ENCODE data around the gene SEMA3E.
"Not testable (repeated sequence)": the region's sequence is repeated elsewhere in the genome, so short reads cannot be mapped to it uniquely, and the experiment has no call there.

Gene SEMA3E

GRCh38 chr7:83559887-83560286, 89.1 kb downstream of the SEMA3E start:
- DNase-seq (ENCODE audit: low read depth, low spot score), result no peak

GRCh38 chr7:83552556-83552955, 96.4 kb downstream of the SEMA3E start:
- DNase-seq (ENCODE audit: low read depth, low spot score), result not testable (repeated sequence)

DNA sequence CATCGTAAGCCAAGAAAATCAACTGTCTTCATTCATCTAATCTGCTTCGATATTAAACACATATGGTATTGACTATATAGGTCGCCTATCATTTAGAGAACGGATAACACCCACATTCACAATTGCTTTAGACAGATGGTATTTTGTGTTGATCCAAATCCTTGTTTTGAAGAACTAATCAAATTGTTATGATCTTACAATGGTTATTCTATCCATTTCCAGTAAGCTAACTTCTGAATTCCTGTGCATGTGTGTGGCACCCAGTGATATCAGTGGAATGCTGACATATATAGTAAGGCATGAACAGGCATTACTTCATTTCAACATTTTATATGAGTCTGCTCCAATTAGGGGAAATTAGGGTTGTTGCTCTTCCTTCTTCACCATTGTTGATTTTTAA, 98.8 kb downstream of the SEMA3E start:
- no peak for DNase-seq (ENCODE audit: low read depth, low spot score)

GRCh38 chr7:83548250-83548649, 100.7 kb downstream of the SEMA3E start:
- no peak for DNase-seq (ENCODE audit: low read depth, low spot score)

DNA sequence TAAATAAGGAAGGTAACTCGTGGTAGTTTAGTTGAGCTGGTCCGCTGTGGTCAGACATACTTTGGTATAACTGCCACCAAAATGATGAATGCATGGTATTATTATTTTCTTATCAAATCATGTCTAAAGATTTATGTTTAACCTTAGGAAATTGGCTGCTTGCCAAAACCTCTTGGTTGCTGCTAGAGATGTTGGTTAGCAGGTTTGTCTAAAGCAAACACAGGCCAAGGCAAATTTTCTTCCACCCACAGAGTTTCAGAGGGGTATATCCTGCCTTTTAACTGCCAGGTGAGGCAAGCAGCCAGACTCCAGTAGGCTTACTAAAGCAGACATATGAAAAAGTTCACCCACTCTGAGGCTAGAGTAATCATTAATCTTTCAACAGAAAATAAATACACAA, 101.4 kb downstream of the SEMA3E start:
- no peak for DNase-seq (ENCODE audit: low read depth, low spot score)

- no peak for DNase-seq (ENCODE audit: low read depth, low spot score)
These were observed 102.4 kb downstream of the SEMA3E start for GRCh38 chr7:83546586-83546985.

GRCh38 chr7:83541187-83541960, 107.6 kb downstream of the SEMA3E start:
- no peak for DNase-seq (ENCODE audit: low read depth, low spot score)

- no peak for DNase-seq (ENCODE audit: low read depth, low spot score)
These were observed 114.5 kb downstream of the SEMA3E start for GRCh38 chr7:83534488-83534887.

DNA sequence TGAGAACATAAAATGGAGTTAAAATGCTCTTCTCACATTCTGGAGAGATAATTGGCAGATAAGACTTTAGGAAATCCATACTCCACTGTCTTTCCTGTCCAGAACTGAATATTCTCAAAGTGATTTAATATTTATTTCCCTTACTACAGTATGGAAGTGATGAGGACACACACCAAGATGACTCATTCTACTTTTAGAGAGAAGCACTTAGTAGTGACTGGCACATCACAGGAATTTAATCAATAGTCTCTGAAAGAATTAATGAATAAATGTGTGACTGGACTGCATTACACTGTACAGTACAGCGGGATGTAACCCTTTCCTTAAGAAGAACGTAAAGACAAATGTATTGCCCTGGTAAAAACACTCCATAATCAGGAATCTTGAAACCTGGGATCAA, 116.7 kb downstream of the SEMA3E start:
- DNase-seq (ENCODE audit: low read depth, low spot score), result no peak

DNA sequence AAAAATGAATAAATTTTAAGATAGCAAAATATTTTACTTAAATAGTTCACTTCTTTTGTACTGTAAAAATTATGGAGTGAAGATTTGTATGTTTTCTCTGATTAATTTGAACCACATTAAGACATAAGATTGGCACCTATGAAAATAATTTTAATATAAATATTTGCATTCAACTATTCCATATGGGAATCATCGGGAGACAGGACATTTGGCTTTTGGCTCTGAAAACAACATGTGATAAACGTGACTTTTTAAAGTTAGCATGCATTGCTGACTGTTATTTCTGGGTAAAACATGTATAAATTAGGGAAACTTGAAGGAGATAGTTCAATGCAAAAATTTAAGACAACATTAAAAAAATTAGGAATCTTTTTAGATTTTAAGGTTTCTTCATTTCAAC, 117.2 kb downstream of the SEMA3E start:
- no peak for DNase-seq (ENCODE audit: low read depth, low spot score)

- DNase-seq (ENCODE audit: low read depth, low spot score), result no peak
These were observed 120.0 kb downstream of the SEMA3E start for GRCh38 chr7:83528925-83529423.

DNA sequence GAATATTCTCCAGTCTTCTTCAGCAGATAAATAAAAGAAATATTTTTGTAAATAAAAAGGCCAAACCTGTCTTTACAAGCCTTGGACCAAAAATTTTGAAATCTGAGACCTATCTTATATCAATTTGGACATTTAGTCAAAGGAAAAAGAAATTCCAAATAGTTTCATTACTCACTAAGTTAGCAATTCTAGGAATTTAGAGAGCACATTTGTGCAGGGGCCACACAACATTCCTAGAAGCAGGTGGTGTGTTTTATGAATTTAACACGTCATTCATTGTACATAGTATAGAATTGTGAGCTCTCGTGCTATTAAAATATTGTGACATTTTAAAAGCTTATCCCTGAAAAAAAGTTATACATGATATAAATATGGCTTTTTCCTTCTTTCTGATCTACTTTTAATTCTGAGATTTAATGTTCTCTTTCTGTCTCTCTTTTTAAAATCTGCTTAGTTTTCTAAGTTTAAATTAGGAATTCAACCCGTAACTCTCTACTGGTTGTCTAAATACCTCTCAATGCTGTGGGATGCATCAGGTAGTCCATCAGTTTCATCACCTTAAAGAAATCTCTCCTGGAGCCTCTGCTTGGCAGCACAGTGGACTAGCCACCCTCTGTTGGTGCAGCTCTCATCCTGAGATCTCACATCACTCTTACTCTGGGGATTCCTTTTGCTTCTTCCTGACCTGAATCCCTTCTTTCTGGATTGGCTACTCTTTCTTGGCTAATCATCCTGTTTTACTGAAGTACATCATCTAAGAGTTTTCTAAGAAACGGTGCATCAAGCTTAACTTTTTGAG, 124.5 kb downstream of the SEMA3E start:
- DNase-seq (ENCODE audit: low read depth, low spot score), result no peak

DNA sequence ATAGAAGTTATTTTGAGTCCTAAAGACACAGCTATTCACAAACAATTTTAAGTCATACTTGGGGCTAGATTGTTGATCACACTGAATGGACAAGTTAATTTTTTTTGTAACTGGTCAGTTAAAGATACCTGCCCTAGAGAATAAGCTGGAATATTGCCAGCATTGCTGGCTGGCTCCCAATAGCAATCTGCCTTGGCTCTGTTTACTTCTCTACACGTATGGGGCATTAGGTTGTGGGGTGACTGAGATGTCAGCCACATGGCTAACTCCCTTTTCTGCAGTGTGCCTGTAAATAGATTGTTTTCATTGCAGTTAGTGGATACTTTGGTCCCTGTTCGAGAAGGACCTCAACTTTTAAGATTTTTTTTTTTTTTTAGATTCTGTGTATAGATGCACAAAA, 128.2 kb downstream of the SEMA3E start:
- DNase-seq (ENCODE audit: low read depth, low spot score), result no peak

DNA sequence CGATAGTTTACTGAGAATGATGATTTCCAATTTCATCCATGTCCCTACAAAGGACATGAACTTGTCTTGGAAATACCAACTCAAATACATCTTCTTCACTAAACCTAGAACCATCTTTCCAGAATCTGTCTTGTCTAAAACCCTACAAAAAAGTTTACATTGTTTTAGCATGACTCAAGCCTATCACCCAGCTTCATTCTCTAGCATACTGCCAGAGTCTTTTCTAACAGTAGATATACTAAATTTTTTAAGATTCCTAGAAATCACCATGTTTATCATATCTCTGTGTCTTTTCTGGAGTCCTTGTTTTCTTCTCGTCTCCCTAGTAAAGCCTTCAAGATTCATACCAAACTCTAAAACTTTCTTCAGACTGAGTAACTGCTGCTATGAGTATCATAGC, 129.7 kb downstream of the SEMA3E start:
- DNase-seq (ENCODE audit: low read depth, low spot score), result no peak

DNA sequence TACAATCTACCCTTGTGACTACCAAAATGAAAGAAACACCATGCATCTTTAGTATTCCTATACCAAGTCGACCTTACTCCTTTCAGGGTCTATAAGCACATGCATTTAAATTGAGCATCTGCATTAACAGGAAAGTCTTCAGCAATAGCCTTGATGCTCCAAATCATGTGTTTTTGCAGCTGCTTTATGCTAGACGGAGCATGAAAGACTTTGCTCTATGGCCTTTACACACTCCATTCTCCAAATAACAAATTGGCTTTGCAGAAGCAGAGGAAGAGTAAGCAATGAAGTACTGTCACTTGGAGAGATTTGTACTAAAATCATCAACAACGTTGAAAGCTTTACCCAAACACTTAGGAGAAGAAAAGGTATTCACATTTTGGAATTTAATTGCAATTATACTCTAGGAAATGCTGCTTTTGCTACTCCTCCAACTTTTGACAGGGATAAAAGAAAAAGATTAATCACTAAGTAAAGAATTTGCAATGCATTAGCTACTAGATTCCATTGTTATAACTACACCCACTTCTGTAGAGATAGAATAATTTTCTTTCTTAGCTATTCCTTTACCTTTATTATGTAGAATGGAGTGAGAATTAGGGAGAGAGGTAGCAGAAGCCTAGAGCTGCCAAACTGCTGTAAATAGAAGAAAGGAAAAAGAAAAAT, 131.8 kb downstream of the SEMA3E start:
- no peak for DNase-seq (ENCODE audit: low read depth, low spot score)

DNA sequence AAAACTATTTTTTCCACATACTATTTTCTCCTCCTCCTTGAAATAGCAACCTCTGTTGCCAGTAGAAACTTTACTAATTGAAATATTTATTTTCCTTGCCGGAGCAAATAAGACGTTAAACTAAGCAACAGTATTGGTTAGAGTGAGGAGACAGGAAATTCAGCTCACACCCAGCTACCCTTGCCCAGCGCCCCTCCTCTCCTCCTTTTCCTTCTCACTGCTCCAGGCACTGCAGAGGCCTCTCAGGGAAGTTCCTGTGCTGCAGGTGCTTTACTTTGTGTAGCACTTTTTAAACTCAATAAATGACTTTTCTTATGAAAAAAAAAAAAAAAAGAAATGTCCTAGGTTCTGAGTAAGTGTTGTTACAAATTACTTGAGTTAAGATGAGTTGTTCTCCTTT, 134.0 kb downstream of the SEMA3E start:
- DNase-seq (ENCODE audit: low read depth, low spot score), result peak; percentile 38

- no peak for DNase-seq (ENCODE audit: low read depth, low spot score)
These were observed 139.5 kb downstream of the SEMA3E start for GRCh38 chr7:83509255-83510021.

DNA sequence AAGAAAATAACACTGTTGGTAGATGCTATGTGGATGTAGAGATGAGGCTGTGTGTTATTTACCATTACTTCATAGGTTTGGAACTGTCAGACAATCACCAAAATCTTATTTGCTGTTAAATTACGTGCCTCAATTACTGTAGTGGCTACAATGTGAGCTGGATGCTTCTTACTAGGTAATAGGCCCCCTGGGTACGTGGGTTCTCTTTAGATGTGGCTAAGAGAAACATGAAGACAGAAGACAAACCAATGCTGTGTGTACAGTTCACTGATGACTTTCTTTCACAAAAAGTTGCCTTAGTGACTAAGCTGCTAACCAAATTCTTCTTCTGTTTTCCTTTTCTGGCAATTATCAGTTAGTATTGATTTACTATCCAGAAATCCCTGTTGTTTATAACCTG, 144.6 kb downstream of the SEMA3E start:
- no peak for DNase-seq (ENCODE audit: low read depth, low spot score)

GRCh38 chr7:83502636-83503035, 146.3 kb downstream of the SEMA3E start:
- DNase-seq (ENCODE audit: low read depth, low spot score), result no peak

- DNase-seq (ENCODE audit: low read depth, low spot score), result no peak
These were observed 154.3 kb downstream of the SEMA3E start for GRCh38 chr7:83494683-83495082.

- DNase-seq (ENCODE audit: low read depth, low spot score), result no peak
These were observed 156.1 kb downstream of the SEMA3E start for GRCh38 chr7:83492802-83493201.

GRCh38 chr7:83487801-83488200, 161.1 kb downstream of the SEMA3E start:
- no peak for DNase-seq (ENCODE audit: low read depth, low spot score)
